HUES48 (cell line): ENCODE data around the gene TP53I3.
"Not testable (repeated sequence)": the region's sequence is repeated elsewhere in the genome, so short reads cannot be mapped to it uniquely, and the experiment has no call there.

ENCODE experiments used
- H3K27ac ChIP-seq: one replicate; pipeline ENCODE4 v1.7.0; 2013; ENCODE audit warnings: low read depth, low read length, inconsistent platforms
- H3K27me3 ChIP-seq: 2 replicates; pipeline ENCODE4 v1.6.1; 2013; ENCODE audit warnings: mild to moderate bottlenecking, low read length; ENCODE audit not compliant: control insufficient read depth, insufficient read depth
- H3K36me3 ChIP-seq: 2 replicates; pipeline ENCODE4 v1.6.1; 2013; ENCODE audit warnings: low read length; ENCODE audit not compliant: control insufficient read depth, insufficient read depth
- H3K4me1 ChIP-seq: 2 replicates; pipeline ENCODE4 v1.6.1; 2013; ENCODE audit warnings: mild to moderate bottlenecking, low read length; ENCODE audit not compliant: control insufficient read depth, insufficient read depth
- H3K4me3 ChIP-seq: 2 replicates; pipeline ENCODE4 v1.5.1; 2013; ENCODE audit warnings: mild to moderate bottlenecking, low read depth, low read length
- H3K9ac ChIP-seq: 2 replicates; pipeline ENCODE4 v1.6.1; 2013; ENCODE audit warnings: mild to moderate bottlenecking, low read depth, low read length, moderate library complexity
- H3K9me3 ChIP-seq: 2 replicates; pipeline ENCODE4 v1.6.1; 2013; ENCODE audit warnings: low read length; ENCODE audit not compliant: control insufficient read depth, insufficient read depth

TP53I3 gene

GRCh38 chr2:24111407-24111901 lies 26.8 kb upstream of the TP53I3 start:
- no peak overlapping the region for H3K27ac ChIP-seq
- H3K9ac ChIP-seq: no peak overlapping the region
- H3K4me1 ChIP-seq: no peaks in the 10 kb centered on the region
- peaks cover 6% of the 10 kb centered on the region; the same call in 1 of the 2 replicates for H3K9me3 ChIP-seq
- H3K36me3 ChIP-seq: no peaks in the 10 kb centered on the region
- H3K27me3 ChIP-seq: no peaks in the 10 kb centered on the region
- no peak overlapping the region for H3K4me3 ChIP-seq

GRCh38 chr2:24110660-24111303 lies 26.1 kb upstream of the TP53I3 start:
- Histone ChIP-seq H3K27me3 (no peaks in the 10 kb centered on the region), H3K27ac (no peak overlapping the region), H3K36me3 (no peaks in the 10 kb centered on the region), H3K4me3 (no peak overlapping the region), H3K4me1 (no peaks in the 10 kb centered on the region), H3K9me3 (peaks cover 6% of the 10 kb centered on the region; the same call in 1 of the 2 replicates), H3K9ac (no peak overlapping the region)

- H3K9ac ChIP-seq: not testable (repeated sequence)
These were observed 24.8 kb upstream of the TP53I3 start for GRCh38 chr2:24109431-24109830.

GRCh38 chr2:24107336-24107735 lies 22.7 kb upstream of the TP53I3 start:
- Histone ChIP-seq H3K27me3 (no peaks in the 10 kb centered on the region), H3K4me3 (no peak overlapping the region), H3K27ac (no peak overlapping the region), H3K9me3 (no peaks in the 10 kb centered on the region), H3K9ac (no peak overlapping the region), H3K4me1 (no peaks in the 10 kb centered on the region), H3K36me3 (no peaks in the 10 kb centered on the region)

More at GRCh38 chr2:24109431-24109830, 24.8 kb upstream of the TP53I3 start:
- H3K27me3 ChIP-seq, H3K36me3 ChIP-seq, H3K9me3 ChIP-seq, H3K4me1 ChIP-seq, H3K4me3 ChIP-seq, H3K27ac ChIP-seq: not testable (repeated sequence)

- H3K4me3 ChIP-seq: no peak overlapping the region
- no peaks in the 10 kb centered on the region for H3K4me1 ChIP-seq
- H3K27ac ChIP-seq: no peak overlapping the region
- no peaks in the 10 kb centered on the region for H3K27me3 ChIP-seq
- H3K9me3 ChIP-seq: no peaks in the 10 kb centered on the region
- H3K9ac ChIP-seq: no peak overlapping the region
- H3K36me3 ChIP-seq: no peaks in the 10 kb centered on the region
These were observed 22.2 kb upstream of the TP53I3 start for GRCh38 chr2:24106786-24107185.

- Histone ChIP-seq H3K9me3 (no peaks in the 10 kb centered on the region), H3K4me3 (no peak overlapping the region), H3K27me3 (no peaks in the 10 kb centered on the region), H3K36me3 (no peaks in the 10 kb centered on the region), H3K27ac (no peak overlapping the region), H3K9ac (no peak overlapping the region), H3K4me1 (no peaks in the 10 kb centered on the region)
These were observed 21.2 kb upstream of the TP53I3 start for GRCh38 chr2:24105816-24106215.

- no peaks in the 10 kb centered on the region for H3K27me3 ChIP-seq
- H3K4me1 ChIP-seq: no peaks in the 10 kb centered on the region
- H3K27ac ChIP-seq: no peak overlapping the region
- no peak overlapping the region for H3K4me3 ChIP-seq
- no peaks in the 10 kb centered on the region for H3K9me3 ChIP-seq
- H3K9ac ChIP-seq: no peak overlapping the region
- H3K36me3 ChIP-seq: no peaks in the 10 kb centered on the region
These were observed 20.3 kb upstream of the TP53I3 start for GRCh38 chr2:24104906-24105305.

- H3K4me3 ChIP-seq: no peak overlapping the region
- no peaks in the 10 kb centered on the region for H3K27me3 ChIP-seq
- H3K9me3 ChIP-seq: no peaks in the 10 kb centered on the region
- H3K9ac ChIP-seq: no peak overlapping the region
- no peaks in the 10 kb centered on the region for H3K4me1 ChIP-seq
- H3K27ac ChIP-seq: no peak overlapping the region
- H3K36me3 ChIP-seq: no peaks in the 10 kb centered on the region
These were observed 19.5 kb upstream of the TP53I3 start for GRCh38 chr2:24104110-24104650.

GRCh38 chr2:24102677-24103076 lies 18.0 kb upstream of the TP53I3 start:
- Histone ChIP-seq H3K4me1 (no peaks in the 10 kb centered on the region), H3K36me3 (no peaks in the 10 kb centered on the region), H3K27me3 (no peaks in the 10 kb centered on the region), H3K4me3 (no peak overlapping the region), H3K27ac (no peak overlapping the region), H3K9me3 (no peaks in the 10 kb centered on the region), H3K9ac (no peak overlapping the region)

GRCh38 chr2:24101992-24102391 lies 17.4 kb upstream of the TP53I3 start:
- no peaks in the 10 kb centered on the region for H3K36me3 ChIP-seq
- no peaks in the 10 kb centered on the region for H3K27me3 ChIP-seq
- H3K9ac ChIP-seq: no peak overlapping the region
- H3K4me1 ChIP-seq: no peaks in the 10 kb centered on the region
- no peaks in the 10 kb centered on the region for H3K9me3 ChIP-seq
- no peak overlapping the region for H3K4me3 ChIP-seq
- H3K27ac ChIP-seq: no peak overlapping the region

- not testable (repeated sequence) for H3K9ac ChIP-seq, H3K9me3 ChIP-seq, H3K4me1 ChIP-seq, H3K4me3 ChIP-seq, H3K27ac ChIP-seq, H3K36me3 ChIP-seq, H3K27me3 ChIP-seq
These were observed 16.1 kb upstream of the TP53I3 start for GRCh38 chr2:24100732-24101131.
